IMR-90 (cell line): ENCODE data around the gene ATXN1L. TPM values are rescaled to one million over a fixed set of nuclear protein-coding genes. Genes with fewer than 3 reads are reported as not detected.

Experiments used
- ATAC-seq: fragments of 200-7000 bp; cut with Tn5 transposase; 2 replicates; pipeline ENCODE4 v1.9.1; 2020; ENCODE audit warnings: low read depth, mild to moderate bottlenecking, moderate library complexity
- BruUV-seq: library from RNA; stranded (reverse); fragments of 400-500 nt; replicated peaks from 2 replicates; lab custom pipeline; 2021; lab: Mats Ljungman, UMichigan
- CTCF ChIA-PET: fragments of 300-600 bp; formaldehyde crosslinking; extraction: SDS; loops from one replicate; lab custom pipeline; 2021; ENCODE audit warnings: antibody characterized with exemption; lab: Yijun Ruan, JAX
- POLR2A ChIA-PET: fragments of 300-600 bp; sonication (Branson Sonifier 250); formaldehyde crosslinking; loops from one replicate; lab custom pipeline; 2022; ENCODE audit warnings: antibody characterized with exemption; ENCODE audit not compliant: unreplicated experiment; lab: Charles Lee
- DNase-seq: peaks from one replicate; pipeline ENCODE4 v3.0.0; 2013
- H2AFZ ChIP-seq: replicated peaks from 2 replicates; pipeline ENCODE3; 2013; ENCODE audit warnings: low read length, mild to moderate bottlenecking; ENCODE audit not compliant: poor library complexity
- H2AK5ac ChIP-seq: 2 replicates; pipeline ENCODE4 v1.6.1; 2013; ENCODE audit warnings: low read depth, low read length, inconsistent platforms
- H2AK9ac ChIP-seq: replicated peaks from 2 replicates; pipeline ENCODE3; 2013; ENCODE audit warnings: mild to moderate bottlenecking, low read depth, low read length, moderate library complexity; ENCODE audit not compliant: poor library complexity
- H2BK120ac ChIP-seq: 2 replicates; pipeline ENCODE4 v1.6.1; 2013; ENCODE audit warnings: low read depth, low read length, inconsistent platforms
- H2BK15ac ChIP-seq: 3 replicates; pipeline ENCODE4 v1.6.1; 2013; ENCODE audit warnings: low read depth, low read length, inconsistent platforms
- H2BK20ac ChIP-seq: 2 replicates; pipeline ENCODE4 v1.6.1; 2013; ENCODE audit warnings: low read depth, mild to moderate bottlenecking, inconsistent platforms, low read length, moderate library complexity
- H2BK5ac ChIP-seq: 2 replicates; pipeline ENCODE4 v1.6.1; 2013; ENCODE audit warnings: mild to moderate bottlenecking, low read depth, low read length, inconsistent platforms; ENCODE audit not compliant: poor library complexity, severe bottlenecking
- H3K14ac ChIP-seq: replicated peaks from 2 replicates; pipeline ENCODE4 v1.6.1; 2013; ENCODE audit warnings: low read depth, low read length, inconsistent platforms
- H3K18ac ChIP-seq: 2 replicates; pipeline ENCODE4 v1.6.1; 2013; ENCODE audit warnings: low read depth, low read length, control low read depth
- H3K23ac ChIP-seq: 2 replicates; pipeline ENCODE4 v1.6.1; 2013; ENCODE audit warnings: low read depth, low read length, inconsistent platforms
- H3K27ac ChIP-seq: 2 replicates; pipeline ENCODE4 v1.5.1; 2013; ENCODE audit warnings: mild to moderate bottlenecking, control low read depth, low read length; ENCODE audit not compliant: insufficient read depth
- H3K27me3 ChIP-seq: 2 replicates; pipeline ENCODE4 v1.6.1; 2013; ENCODE audit warnings: low read length; ENCODE audit not compliant: control insufficient read depth, insufficient read depth
- H3K36me3 ChIP-seq: 2 replicates; pipeline ENCODE4 v1.6.1; 2013; ENCODE audit warnings: low read length, mixed read lengths; ENCODE audit not compliant: control insufficient read depth, insufficient read depth
- H3K4ac ChIP-seq: 2 replicates; pipeline ENCODE4 v1.6.1; 2013; ENCODE audit warnings: low read depth, low read length, inconsistent platforms
- H3K4me1 ChIP-seq: 2 replicates; pipeline ENCODE4 v1.6.1; 2013; ENCODE audit warnings: low read length, mixed read lengths; ENCODE audit not compliant: control insufficient read depth, insufficient read depth
- H3K4me2 ChIP-seq: 2 replicates; pipeline ENCODE4 v1.6.1; 2013; ENCODE audit warnings: low read depth, mild to moderate bottlenecking, control low read depth, low read length, moderate library complexity
- H3K4me3 ChIP-seq: 2 replicates; pipeline ENCODE4 v1.5.1; 2013; ENCODE audit warnings: low read depth, mild to moderate bottlenecking, control low read depth, low read length, moderate library complexity; ENCODE audit not compliant: insufficient read depth
- H3K56ac ChIP-seq: 2 replicates; pipeline ENCODE4 v1.6.1; 2013; ENCODE audit warnings: low read length, inconsistent platforms; ENCODE audit not compliant: insufficient read depth; ENCODE audit errors: extremely low read depth
- H3K79me1 ChIP-seq, 2 experiments: 2 replicates each; pipeline ENCODE4 v1.6.1; 2013; ENCODE audit warnings: low read length in 2 of 2, inconsistent platforms in 1 of 2, low read depth in 1 of 2
- H3K9ac ChIP-seq: 2 replicates; pipeline ENCODE4 v1.6.1; 2013; ENCODE audit warnings: low read depth, low read length, control low read depth
- H3K9me1 ChIP-seq: 2 replicates; pipeline ENCODE4 v1.6.1; 2013; ENCODE audit warnings: low read length, inconsistent platforms; ENCODE audit not compliant: insufficient read depth
- H3K9me3 ChIP-seq: 2 replicates; pipeline ENCODE4 v1.6.1; 2013; ENCODE audit warnings: low read length; ENCODE audit not compliant: control insufficient read depth, insufficient read depth
- H4K20me1 ChIP-seq: 2 replicates; pipeline ENCODE4 v1.6.1; 2013; ENCODE audit warnings: low read length, inconsistent platforms; ENCODE audit not compliant: insufficient read depth
- H4K5ac ChIP-seq: 2 replicates; pipeline ENCODE4 v1.6.1; 2013; ENCODE audit warnings: mild to moderate bottlenecking, low read depth, low read length, control low read depth
- H4K8ac ChIP-seq, 2 experiments: 2 replicates each; pipeline ENCODE4 v1.6.1; 2013; ENCODE audit warnings: low read depth in 2 of 2, low read length in 2 of 2, control low read depth in 1 of 2, inconsistent platforms in 1 of 2
- H4K91ac ChIP-seq: 2 replicates; pipeline ENCODE4 v1.6.1; 2013; ENCODE audit warnings: low read depth, low read length, inconsistent platforms; ENCODE audit not compliant: insufficient read depth
- BHLHE40 ChIP-seq: fragments of 150-350 bp; IDR thresholded peaks from 2 replicates; pipeline ENCODE4 v1.6.1; 2016; ENCODE audit warnings: mild to moderate bottlenecking, low read depth, low read length
- CEBPB ChIP-seq: IDR thresholded peaks from 2 replicates; pipeline ENCODE4 v1.6.1; 2012; ENCODE audit warnings: low read depth, low read length, improper control_type of control experiment
- CTCF ChIP-seq: conservative IDR thresholded peaks from 2 replicates; pipeline ENCODE4 v1.5.1; 2012; ENCODE audit warnings: mild to moderate bottlenecking, low read depth, low read length, improper control_type of control experiment
- ELK1 ChIP-seq: fragments of 150-350 bp; IDR thresholded peaks from 2 replicates; pipeline ENCODE4 v1.6.1; 2016; ENCODE audit warnings: low read depth, mild to moderate bottlenecking, low read length, moderate library complexity, borderline replicate concordance
- FOS ChIP-seq: fragments of 150-350 bp; IDR thresholded peaks from 2 replicates; pipeline ENCODE4 v1.6.1; 2016; ENCODE audit warnings: low read depth, low read length
- MXI1 ChIP-seq: IDR thresholded peaks from 2 replicates; pipeline ENCODE4 v1.6.1; 2012; ENCODE audit warnings: low read depth, mild to moderate bottlenecking, low read length, moderate library complexity, borderline replicate concordance
- POLR2A ChIP-seq: IDR thresholded peaks from 2 replicates; pipeline ENCODE4 v1.6.1; 2012; ENCODE audit warnings: mild to moderate bottlenecking, low read depth, low read length
- RAD21 ChIP-seq: IDR thresholded peaks from 2 replicates; pipeline ENCODE4 v1.6.1; 2012; ENCODE audit warnings: low read length, improper control_type of control experiment
- SMC3 ChIP-seq: fragments of 150-350 bp; IDR thresholded peaks from 2 replicates; pipeline ENCODE4 v1.6.1; 2016; ENCODE audit warnings: low read depth, mild to moderate bottlenecking, antibody characterized with exemption, low read length, moderate library complexity
- WGBS, 2 experiments: methylation state at CpG; one replicate each; pipeline versions ENCODE4 v1.1.5 to v1.1.7; 2013; ENCODE audit warnings: missing lambda C conversion rate in 2 of 2; ENCODE audit not compliant: insufficient read length in 1 of 2; ENCODE audit errors: extremely low coverage in 2 of 2; 5-methylcytosine and 5-hydroxymethylcytosine counted together
- dilution Hi-C: fragments of 300-500 bp; cut with HindIII; formaldehyde crosslinking; loops from one replicate; pipeline ENCODE4 v1.14.3; 2018; ENCODE audit warnings: low sequenced_read_pairs; ENCODE audit not compliant: unreplicated experiment
- in situ Hi-C: fragments of 300-500 bp; cut with MboI; formaldehyde crosslinking; loops from 3 replicates; pipeline ENCODE4 v1.14.3; 2019; ENCODE audit warnings: low sequenced_read_pairs, inconsistent platforms, mixed read lengths
- intact Hi-C: fragments of 100-400 bp; cut with micrococcal nuclease; formaldehyde crosslinking; loops from 2 replicates; pipeline ENCODE4 v1.10.0; 2022
- polyA plus RNA-seq, 3 experiments: library from polyadenylated mRNA; depleted of rRNA; stranded (reverse); fragments of >200 nt; gene quantifications; 2 replicates each; pipeline ENCODE4 v1.2.3, GENCODE V29; 2012; ENCODE audit warnings: low replicate concordance in 1 of 3
- total RNA-seq: library from RNA; depleted of rRNA; stranded (reverse); fragments of >200 nt; gene quantifications from 2 replicates; pipeline ENCODE4 v1.2.3, GENCODE V29; 2012

The ATXN1L gene
- total and polyA plus RNA-seq, 2 of the 4 experiments (the other 2 are of a cell fraction), result 5.2 to 9.2 TPM

GRCh38 chr16:71893888-71894228 is 48.1 kb downstream of the ATXN1L start:
- no peaks in the 10 kb centered on the region for H3K27me3 ChIP-seq
- no peaks in the 10 kb centered on the region for H3K9me3 ChIP-seq
- H3K79me1 ChIP-seq, result no peaks in the 10 kb centered on the region; a peak in 1 of 4 replicates
- no peak for DNase-seq
- dilution Hi-C loops (no loop called here), in situ Hi-C loops (no loop called here), intact Hi-C loops (no loop called here)
- H2BK120ac ChIP-seq, result no peak overlapping the region
- ChIA-PET POLR2A (interaction anchor here (0.6 to 0.7 kb wide), 3 partner anchors 12 to 99 kb away, joined by 8 to 11 read pairs (median 9); no protein-coding TSS in a partner anchor), CTCF (no interaction called here)
- no peak overlapping the region; the same call in 2 of the 3 replicates for H2BK15ac ChIP-seq
- H3K56ac ChIP-seq, result peak overlapping the region; percentile 89; the same call in 1 of the 2 replicates
- H3K4me3 ChIP-seq, result peak overlapping the region; percentile 80
- BruUV-seq, result no TSS peak
- TF ChIP-seq CTCF (no peak), BHLHE40 (no peak), POLR2A (no peak), RAD21 (no peak), ELK1 (no peak), CEBPB (no peak), MXI1 (no peak), FOS (no peak), SMC3 (no peak)
- H4K91ac ChIP-seq, result peak overlapping the region; percentile 46; the same call in 1 of the 2 replicates
- ATAC-seq, result no peak
- peak overlapping the region; percentile 52 for H4K5ac ChIP-seq
- peak overlapping the region; percentile 84 for H3K4me2 ChIP-seq
- H4K8ac ChIP-seq, result peak overlapping the region; percentile 81 to 85
- peak overlapping the region; percentile 78 for H2BK5ac ChIP-seq
- no peak overlapping the region for H2BK20ac ChIP-seq
- peaks cover 2% of the 10 kb centered on the region; the same call in 1 of the 2 replicates for H3K9me1 ChIP-seq
- peak overlapping the region; percentile 95 for H2AFZ ChIP-seq
- H3K23ac ChIP-seq, result peak overlapping the region; percentile 67
- peaks cover 2% of the 10 kb centered on the region for H3K4me1 ChIP-seq
- H3K18ac ChIP-seq, result peak overlapping the region; percentile 45; the same call in 1 of the 2 replicates
- H3K4ac ChIP-seq, result peak overlapping the region; percentile 93; the same call in 1 of the 2 replicates
- H3K36me3 ChIP-seq, result 0 out of 2 replicates have a peak, but pooled peaks cover 1% of the 10 kb centered on the region
- H3K27ac ChIP-seq, result peak overlapping the region; percentile 97
- H3K14ac ChIP-seq, result peak overlapping the region; percentile 97
- peak overlapping the region; percentile 56; the same call in 1 of the 2 replicates for H2AK5ac ChIP-seq
- whole genome bisulfite sequencing, 2 experiments, result 0% methylated on average over 1 of the region's 7 CpGs; no CpG with 5 or more reads in 1 of the 2 experiments
- peaks cover 31% of the 10 kb centered on the region for H4K20me1 ChIP-seq
- peak overlapping the region; percentile 89 for H3K9ac ChIP-seq
- peak overlapping the region; percentile 9 for H2AK9ac ChIP-seq
